Vagina (tissue), 2 donors: ENCODE data around the gene PFN4.

Experiments
- POLR2A ChIP-seq, 2 donors: fragments of 450-650 bp; IDR thresholded peaks; one replicate each; pipeline ENCODE4 v1.6.1; 2017; ENCODE audit warnings: antibody characterized with exemption in 2 of 2, mild to moderate bottlenecking in 2 of 2, moderate library complexity in 2 of 2
- POLR2AphosphoS5 ChIP-seq, 2 donors: sonication (generic); formaldehyde crosslinking; IDR thresholded peaks; one replicate each; pipeline ENCODE4 v1.9.0; 2017; ENCODE audit warnings: antibody characterized with exemption in 2 of 2, mild to moderate bottlenecking in 2 of 2, low read depth in 1 of 2; ENCODE audit not compliant: insufficient read depth in 1 of 2
- TF ChIP-seq, protein P1 (sequence below), 3 experiments: fragments of 450-650 bp in 2 of 3; fragments of 200-600 bp in 1 of 3; sonication (generic) in 1 of 3; IDR thresholded peaks; one replicate each; pipeline ENCODE4 v1.5.1; 2017 to 2019; ENCODE audit warnings: antibody characterized with exemption in 3 of 3, mild to moderate bottlenecking in 2 of 3, moderate library complexity in 2 of 3

DNA sequence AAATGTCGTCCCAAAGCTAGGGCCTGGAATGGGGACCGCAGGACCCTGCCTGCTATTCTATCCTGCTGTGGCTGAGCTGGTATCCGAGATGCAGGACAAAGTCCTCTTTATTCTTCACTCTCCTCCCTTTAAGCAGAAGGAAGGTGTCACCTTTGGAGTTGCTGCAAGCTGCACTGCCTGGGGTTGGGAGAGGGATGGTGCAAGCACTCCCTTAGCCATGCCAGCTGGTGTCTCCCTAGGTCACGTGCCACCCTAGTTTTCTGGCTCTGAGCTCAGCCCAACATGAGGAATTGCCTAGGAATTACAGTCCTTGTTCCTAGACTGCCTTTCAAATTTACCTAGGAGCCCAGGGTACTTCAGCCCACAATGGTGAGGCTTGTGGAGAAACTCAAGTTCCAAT is 30.3 kb upstream of the PFN4 start:
- TF ChIP-seq POLR2AphosphoS5 (IDR thresholded peaks at IDR 0.05; ENCODE audit: insufficient read depth in 1 of 2, low read depth in 1 of 2) (no peak), POLR2A (IDR thresholded peaks at IDR 0.05) (no peak)
- TF ChIP-seq, protein P1, sequence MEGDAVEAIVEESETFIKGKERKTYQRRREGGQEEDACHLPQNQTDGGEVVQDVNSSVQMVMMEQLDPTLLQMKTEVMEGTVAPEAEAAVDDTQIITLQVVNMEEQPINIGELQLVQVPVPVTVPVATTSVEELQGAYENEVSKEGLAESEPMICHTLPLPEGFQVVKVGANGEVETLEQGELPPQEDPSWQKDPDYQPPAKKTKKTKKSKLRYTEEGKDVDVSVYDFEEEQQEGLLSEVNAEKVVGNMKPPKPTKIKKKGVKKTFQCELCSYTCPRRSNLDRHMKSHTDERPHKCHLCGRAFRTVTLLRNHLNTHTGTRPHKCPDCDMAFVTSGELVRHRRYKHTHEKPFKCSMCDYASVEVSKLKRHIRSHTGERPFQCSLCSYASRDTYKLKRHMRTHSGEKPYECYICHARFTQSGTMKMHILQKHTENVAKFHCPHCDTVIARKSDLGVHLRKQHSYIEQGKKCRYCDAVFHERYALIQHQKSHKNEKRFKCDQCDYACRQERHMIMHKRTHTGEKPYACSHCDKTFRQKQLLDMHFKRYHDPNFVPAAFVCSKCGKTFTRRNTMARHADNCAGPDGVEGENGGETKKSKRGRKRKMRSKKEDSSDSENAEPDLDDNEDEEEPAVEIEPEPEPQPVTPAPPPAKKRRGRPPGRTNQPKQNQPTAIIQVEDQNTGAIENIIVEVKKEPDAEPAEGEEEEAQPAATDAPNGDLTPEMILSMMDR (IDR thresholded peaks at IDR 0.05), result no peak
